ENCODE data around the gene NXN.
"Not testable (repeated sequence)": the region's sequence is repeated elsewhere in the genome, so short reads cannot be mapped to it uniquely, and the experiment has no call there.

Gene NXN

GRCh38 chr17:951325-952132 is 28.0 kb downstream of the NXN start:
- no peak for DNase-seq

- no peak for DNase-seq
Measured at GRCh38 chr17:949623-950303, 29.8 kb downstream of the NXN start.

- no peak for DNase-seq
Measured at GRCh38 chr17:948284-948852, 31.2 kb downstream of the NXN start.

GRCh38 chr17:946510-947236 is 32.9 kb downstream of the NXN start:
- no peak for DNase-seq

- DNase-seq: no peak
Measured at GRCh38 chr17:945672-946071, 33.9 kb downstream of the NXN start.

- no peak for DNase-seq
Measured at GRCh38 chr17:944266-944826, 35.2 kb downstream of the NXN start.

GRCh38 chr17:935485-935884 is 44.1 kb downstream of the NXN start:
- no peak for DNase-seq

GRCh38 chr17:933312-934073 is 46.1 kb downstream of the NXN start:
- no peak for DNase-seq

GRCh38 chr17:930258-930657 is 49.3 kb downstream of the NXN start:
- no peak for DNase-seq

- no peak for DNase-seq
Measured at GRCh38 chr17:929586-929985, 50.0 kb downstream of the NXN start.

- DNase-seq: peak; percentile 6
Measured at GRCh38 chr17:927611-928461, 51.7 kb downstream of the NXN start.

- no peak for DNase-seq
Measured at GRCh38 chr17:925817-926216, 53.8 kb downstream of the NXN start.

- no peak for DNase-seq
Measured at GRCh38 chr17:924711-925475, 54.7 kb downstream of the NXN start.

- DNase-seq: not testable (repeated sequence)
Measured at GRCh38 chr17:924306-924705, 55.3 kb downstream of the NXN start.

GRCh38 chr17:923633-924032 is 55.9 kb downstream of the NXN start:
- DNase-seq: no peak

- DNase-seq: no peak
Measured at GRCh38 chr17:921161-921560, 58.4 kb downstream of the NXN start.

- no peak for DNase-seq
Measured at GRCh38 chr17:920190-920589, 59.4 kb downstream of the NXN start.

GRCh38 chr17:917941-918740 is 61.4 kb downstream of the NXN start:
- DNase-seq: no peak

- no peak for DNase-seq
Measured at GRCh38 chr17:917391-917811, 62.2 kb downstream of the NXN start.

GRCh38 chr17:916315-916714 is 63.3 kb downstream of the NXN start:
- no peak for DNase-seq
